HCT116 (cell line): Measurements from ENCODE around the gene RNF166. TPM values are rescaled to one million over a fixed set of nuclear protein-coding genes. Genes with fewer than 3 reads are reported as not detected.

Source experiments
- ATAC-seq: fragments of 200-7000 bp; cut with Tn5 transposase; 2 replicates; pipeline ENCODE4 v1.9.1; 2020; ENCODE audit warnings: mild to moderate bottlenecking, moderate library complexity
- BruUV-seq: library from RNA; stranded (reverse); fragments of 400-500 nt; replicated peaks from 2 replicates; lab custom pipeline; 2021; lab: Mats Ljungman, UMichigan
- CTCF ChIA-PET: fragments of 300-600 bp; sonication (Branson Sonifier 250); formaldehyde crosslinking; loops from one replicate; lab custom pipeline; 2021; ENCODE audit warnings: antibody characterized with exemption; lab: Charles Lee
- POLR2A ChIA-PET: fragments of 300-600, 350-600 bp; sonication (Branson Sonifier 250); formaldehyde crosslinking; loops from one replicate; lab custom pipeline; 2021; ENCODE audit warnings: antibody characterized with exemption; lab: Charles Lee
- RAD21 ChIA-PET, 2 experiments: fragments of 300-600 bp; sonication (Branson Sonifier 250); formaldehyde crosslinking; loops; one replicate each; lab custom pipeline; 2023; ENCODE audit warnings: low total read pairs in 2 of 2; ENCODE audit not compliant: uncharacterized antibody in 2 of 2, unreplicated experiment in 2 of 2, low non-redundant PET in 1 of 2; lab: Charles Lee
- DNase-seq: peaks from one replicate; pipeline ENCODE4 v3.0.0-alpha.2; 2010; ENCODE audit warnings: low read depth, low spot score
- H2AFZ ChIP-seq: fragments of 200-600 bp; shearing (Covaris generic), sonication (generic); 2 replicates; pipeline ENCODE4 v1.6.1; 2017; ENCODE audit warnings: low read depth, mixed run types, mixed read lengths, antibody characterized with exemption, low read length; ENCODE audit not compliant: poor library complexity, severe bottlenecking
- H3K27ac ChIP-seq: 2 replicates; pipeline ENCODE4 v1.5.1; 2012; ENCODE audit warnings: low read depth, low read length
- H3K27me3 ChIP-seq: fragments of 200-600 bp; sonication (generic); 2 replicates; pipeline ENCODE4 v1.6.1; 2016; ENCODE audit warnings: mixed run types, low read length, mixed read lengths; ENCODE audit not compliant: insufficient read depth
- H3K36me3 ChIP-seq, 2 experiments: fragments of 200-500 bp in 1 of 2; fragments of 200-600 bp in 1 of 2; sonication (Bioruptor generic) in 1 of 2; sonication (generic) in 1 of 2; 2 replicates each; pipeline versions ENCODE4 v1.5.1 to v1.6.1; 2014 to 2016; ENCODE audit warnings: low read length in 2 of 2, inconsistent platforms in 1 of 2, mixed read lengths in 1 of 2, mixed run types in 1 of 2; ENCODE audit not compliant: insufficient read depth in 2 of 2, control insufficient read depth in 1 of 2
- H3K4me1 ChIP-seq, 2 experiments: fragments of 200-600 bp in 1 of 2; sonication (generic) in 1 of 2; 2 replicates each; pipeline versions ENCODE4 v1.5.1 to v1.6.1; 2012 to 2017; ENCODE audit warnings: low read length in 2 of 2, inconsistent platforms in 1 of 2, mild to moderate bottlenecking in 1 of 2, mixed read lengths in 1 of 2, mixed run types in 1 of 2, moderate library complexity in 1 of 2; ENCODE audit not compliant: insufficient read depth in 2 of 2, control insufficient read depth in 1 of 2
- H3K4me2 ChIP-seq: fragments of 200-600 bp; sonication (generic); 2 replicates; pipeline ENCODE4 v1.6.1; 2017; ENCODE audit warnings: mixed run types, low read length, mixed read lengths
- H3K4me3 ChIP-seq, 2 experiments: fragments of 200-600 bp in 1 of 2; sonication (generic) in 1 of 2; replicated peaks in 1 of 2; 2 replicates each; pipeline ENCODE4 v1.5.1; 2011 to 2016; ENCODE audit warnings: low read length in 2 of 2, control low read depth in 1 of 2, low read depth in 1 of 2, mild to moderate bottlenecking in 1 of 2, mixed read lengths in 1 of 2, mixed run types in 1 of 2
- H3K79me2 ChIP-seq: fragments of 200-600 bp; sonication (generic); 2 replicates; pipeline ENCODE4 v1.6.1; 2017; ENCODE audit warnings: mild to moderate bottlenecking, mixed run types, low read length, moderate library complexity, mixed read lengths; ENCODE audit not compliant: insufficient read depth
- H3K9ac ChIP-seq: fragments of 200-600 bp; sonication (generic); 2 replicates; pipeline ENCODE4 v1.6.1; 2016; ENCODE audit warnings: low read length, mixed read lengths
- H3K9me2 ChIP-seq: fragments of 200-600 bp; sonication (generic), shearing (Covaris generic); 2 replicates; pipeline ENCODE4 v1.6.1; 2017; ENCODE audit warnings: mixed run types, mild to moderate bottlenecking, moderate library complexity; ENCODE audit not compliant: insufficient read depth
- H3K9me3 ChIP-seq, 2 experiments: fragments of 200-500 bp in 1 of 2; fragments of 200-600 bp in 1 of 2; sonication (Bioruptor generic) in 1 of 2; sonication (generic) in 1 of 2; 2 replicates each; pipeline ENCODE4 v1.6.1; 2014 to 2017; ENCODE audit warnings: low read length in 2 of 2, mixed read lengths in 2 of 2, inconsistent platforms in 1 of 2, low read depth in 1 of 2, mild to moderate bottlenecking in 1 of 2, mixed run types in 1 of 2, moderate library complexity in 1 of 2; ENCODE audit not compliant: control insufficient read depth in 1 of 2, insufficient read depth in 1 of 2
- H4K20me1 ChIP-seq: fragments of 200-600 bp; sonication (generic), shearing (Covaris generic); 2 replicates; pipeline ENCODE4 v1.6.1; 2017; ENCODE audit warnings: mixed run types, mild to moderate bottlenecking, moderate library complexity; ENCODE audit not compliant: insufficient read depth
- ELF1 ChIP-seq: IDR thresholded peaks from 2 replicates; pipeline ENCODE4 v1.6.1; 2012; ENCODE audit warnings: low read depth, borderline replicate concordance
- SP1 ChIP-seq: IDR thresholded peaks from 2 replicates; pipeline ENCODE4 v1.6.1; 2012; ENCODE audit warnings: low read depth
- TCF7L2 ChIP-seq: IDR thresholded peaks from 2 replicates; pipeline ENCODE4 v1.7.0; 2011; ENCODE audit warnings: borderline replicate concordance, inconsistent platforms; ENCODE audit not compliant: insufficient read depth, insufficient read length; ENCODE audit errors: extremely low read depth
- ZBTB33 ChIP-seq: IDR thresholded peaks from 2 replicates; pipeline ENCODE4 v1.6.1; 2011; ENCODE audit warnings: mild to moderate bottlenecking, low read length, moderate library complexity; ENCODE audit not compliant: insufficient replicate concordance; ENCODE audit errors: extremely low read depth
- ZFX ChIP-seq: fragments of 450-650 bp; IDR thresholded peaks from 2 replicates; pipeline ENCODE4 v1.6.1; 2017
- intact Hi-C: fragments of 100-400 bp; cut with micrococcal nuclease; formaldehyde crosslinking; loops from 2 replicates; pipeline ENCODE4 v1.10.0; 2022
- total RNA-seq: library from RNA; stranded (reverse); gene quantifications from one replicate; pipeline ENCODE4 v1.2.1, GENCODE V29; 2021; ENCODE audit not compliant: unreplicated experiment
- TF ChIP-seq, protein P1 (sequence below): IDR thresholded peaks from 2 replicates; pipeline ENCODE4 v1.6.1; 2012; ENCODE audit warnings: low read depth

The RNF166 gene
- total RNA-seq, 1 experiment from 2014 or later = 39.4 TPM

- CTCF ChIA-PET = interaction anchor here (0.6 kb wide), 1 partner anchor 142 kb away, joined by 3 read pairs; no protein-coding TSS in a partner anchor
- Histone ChIP-seq H3K27me3 (no peaks in the 10 kb centered on the region), H3K9me2 (no peaks in the 10 kb centered on the region), H3K9ac (no peak overlapping the region), H3K27ac (no peak overlapping the region), H3K4me2 (no peak overlapping the region), H3K9me3 (no peaks in the 10 kb centered on the region), H3K79me2 (peaks cover 22% of the 10 kb centered on the region), H4K20me1 (no peaks in the 10 kb centered on the region), H3K4me3 (no peak overlapping the region), H2AFZ (no peak overlapping the region), H3K4me1 (peaks cover 14 to 15% of the 10 kb centered on the region in 2 experiments), H3K36me3 (peaks cover 2 to 3% of the 10 kb centered on the region in 2 experiments; a peak in 1 of 4 replicates)
- no peak for ATAC-seq
- RAD21 ChIA-PET = no interaction called here
- intact Hi-C loops = no loop called here
- TF ChIP-seq ZFX = no peak
- TF ChIP-seq ZBTB33 = no peak
- TF ChIP-seq ELF1 = no peak
- TF ChIP-seq SP1 = no peak
- TF ChIP-seq TCF7L2 = no peak
- TF ChIP-seq, protein P1, sequence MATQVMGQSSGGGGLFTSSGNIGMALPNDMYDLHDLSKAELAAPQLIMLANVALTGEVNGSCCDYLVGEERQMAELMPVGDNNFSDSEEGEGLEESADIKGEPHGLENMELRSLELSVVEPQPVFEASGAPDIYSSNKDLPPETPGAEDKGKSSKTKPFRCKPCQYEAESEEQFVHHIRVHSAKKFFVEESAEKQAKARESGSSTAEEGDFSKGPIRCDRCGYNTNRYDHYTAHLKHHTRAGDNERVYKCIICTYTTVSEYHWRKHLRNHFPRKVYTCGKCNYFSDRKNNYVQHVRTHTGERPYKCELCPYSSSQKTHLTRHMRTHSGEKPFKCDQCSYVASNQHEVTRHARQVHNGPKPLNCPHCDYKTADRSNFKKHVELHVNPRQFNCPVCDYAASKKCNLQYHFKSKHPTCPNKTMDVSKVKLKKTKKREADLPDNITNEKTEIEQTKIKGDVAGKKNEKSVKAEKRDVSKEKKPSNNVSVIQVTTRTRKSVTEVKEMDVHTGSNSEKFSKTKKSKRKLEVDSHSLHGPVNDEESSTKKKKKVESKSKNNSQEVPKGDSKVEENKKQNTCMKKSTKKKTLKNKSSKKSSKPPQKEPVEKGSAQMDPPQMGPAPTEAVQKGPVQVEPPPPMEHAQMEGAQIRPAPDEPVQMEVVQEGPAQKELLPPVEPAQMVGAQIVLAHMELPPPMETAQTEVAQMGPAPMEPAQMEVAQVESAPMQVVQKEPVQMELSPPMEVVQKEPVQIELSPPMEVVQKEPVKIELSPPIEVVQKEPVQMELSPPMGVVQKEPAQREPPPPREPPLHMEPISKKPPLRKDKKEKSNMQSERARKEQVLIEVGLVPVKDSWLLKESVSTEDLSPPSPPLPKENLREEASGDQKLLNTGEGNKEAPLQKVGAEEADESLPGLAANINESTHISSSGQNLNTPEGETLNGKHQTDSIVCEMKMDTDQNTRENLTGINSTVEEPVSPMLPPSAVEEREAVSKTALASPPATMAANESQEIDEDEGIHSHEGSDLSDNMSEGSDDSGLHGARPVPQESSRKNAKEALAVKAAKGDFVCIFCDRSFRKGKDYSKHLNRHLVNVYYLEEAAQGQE = no peak
- DNase-seq = no peak
- POLR2A ChIA-PET = no interaction called here
- no TSS peak for BruUV-seq
These were observed 3.6 kb downstream of the RNF166 start for GRCh38 chr16:88702371-88703210.
